ENCODE results near the gene ADK.

DNA sequence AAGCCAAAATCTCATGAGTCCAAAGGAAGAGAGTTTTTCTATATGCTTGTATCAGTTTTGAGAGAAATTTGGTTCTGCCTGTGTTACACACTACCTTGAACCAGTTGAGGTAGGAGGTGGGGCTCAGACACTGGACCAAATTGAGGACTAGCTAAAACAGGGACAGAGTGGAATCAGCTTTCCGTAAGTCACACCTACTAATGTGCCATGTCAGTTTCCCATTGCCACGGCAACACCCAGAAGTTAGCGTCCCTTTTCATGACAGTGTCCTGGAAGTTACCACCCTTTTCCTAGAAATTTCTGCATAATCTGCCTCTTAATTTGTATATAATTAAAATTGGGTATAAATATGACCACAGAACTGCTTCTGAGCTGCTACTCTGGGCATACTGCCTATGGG is 9.0 kb downstream of the ADK start:
- TF ChIP-seq POLR2A (IDR thresholded peaks at IDR 0.05) (no peak), POLR2AphosphoS5 (IDR thresholded peaks at IDR 0.05) (no peak)
- TF ChIP-seq, protein P1, sequence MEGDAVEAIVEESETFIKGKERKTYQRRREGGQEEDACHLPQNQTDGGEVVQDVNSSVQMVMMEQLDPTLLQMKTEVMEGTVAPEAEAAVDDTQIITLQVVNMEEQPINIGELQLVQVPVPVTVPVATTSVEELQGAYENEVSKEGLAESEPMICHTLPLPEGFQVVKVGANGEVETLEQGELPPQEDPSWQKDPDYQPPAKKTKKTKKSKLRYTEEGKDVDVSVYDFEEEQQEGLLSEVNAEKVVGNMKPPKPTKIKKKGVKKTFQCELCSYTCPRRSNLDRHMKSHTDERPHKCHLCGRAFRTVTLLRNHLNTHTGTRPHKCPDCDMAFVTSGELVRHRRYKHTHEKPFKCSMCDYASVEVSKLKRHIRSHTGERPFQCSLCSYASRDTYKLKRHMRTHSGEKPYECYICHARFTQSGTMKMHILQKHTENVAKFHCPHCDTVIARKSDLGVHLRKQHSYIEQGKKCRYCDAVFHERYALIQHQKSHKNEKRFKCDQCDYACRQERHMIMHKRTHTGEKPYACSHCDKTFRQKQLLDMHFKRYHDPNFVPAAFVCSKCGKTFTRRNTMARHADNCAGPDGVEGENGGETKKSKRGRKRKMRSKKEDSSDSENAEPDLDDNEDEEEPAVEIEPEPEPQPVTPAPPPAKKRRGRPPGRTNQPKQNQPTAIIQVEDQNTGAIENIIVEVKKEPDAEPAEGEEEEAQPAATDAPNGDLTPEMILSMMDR (IDR thresholded peaks at IDR 0.05 in 8 of 11, conservative IDR thresholded peaks at IDR 0.05 in 3 of 11), result no peak
